IPS-18a (cell line): ENCODE measurements around the gene AMMECR1L.
"Not testable (repeated sequence)": the region's sequence is repeated elsewhere in the genome, so short reads cannot be mapped to it uniquely, and the experiment has no call there.

Experiments used
- H3K27ac ChIP-seq: one replicate; pipeline ENCODE4 v1.5.1; 2013; ENCODE audit warnings: low read length
- H3K27me3 ChIP-seq: one replicate; pipeline ENCODE4 v1.6.1; 2013; ENCODE audit warnings: mild to moderate bottlenecking, low read length; ENCODE audit not compliant: control insufficient read depth, insufficient read depth
- H3K36me3 ChIP-seq: one replicate; pipeline ENCODE4 v1.6.1; 2013; ENCODE audit warnings: low read depth, low read length; ENCODE audit not compliant: control insufficient read depth
- H3K4me1 ChIP-seq: one replicate; pipeline ENCODE4 v1.6.1; 2013; ENCODE audit warnings: low read depth, low read length; ENCODE audit not compliant: control insufficient read depth
- H3K4me3 ChIP-seq: one replicate; pipeline ENCODE4 v1.5.1; 2013; ENCODE audit warnings: low read length
- H3K9ac ChIP-seq: one replicate; pipeline ENCODE4 v1.6.1; 2013; ENCODE audit warnings: mild to moderate bottlenecking, low read length, moderate library complexity
- H3K9me3 ChIP-seq: one replicate; pipeline ENCODE4 v1.6.1; 2013; ENCODE audit warnings: low read depth, low read length; ENCODE audit not compliant: control insufficient read depth

Gene AMMECR1L

GRCh38 chr2:127884861-127885740 is 655 bp downstream of the AMMECR1L start:
- Histone ChIP-seq H3K4me3 (peak overlapping the region; percentile 71), H3K4me1 (peaks cover 14% of the 10 kb centered on the region), H3K9ac (peak overlapping the region; percentile 52), H3K36me3 (peaks cover 27% of the 10 kb centered on the region)
- H3K27me3 ChIP-seq, H3K9me3 ChIP-seq, H3K27ac ChIP-seq: not testable (repeated sequence)

- Histone ChIP-seq H3K27me3 (no peaks in the 10 kb centered on the region), H3K4me3 (peak overlapping the region; percentile 71), H3K4me1 (peaks cover 14% of the 10 kb centered on the region), H3K9ac (peak overlapping the region; percentile 52), H3K36me3 (peaks cover 34% of the 10 kb centered on the region), H3K9me3 (no peaks in the 10 kb centered on the region), H3K27ac (no peak overlapping the region)
These were observed 1.3 kb downstream of the AMMECR1L start for GRCh38 chr2:127884436-127884835.

- peaks cover 38% of the 10 kb centered on the region for H3K36me3 ChIP-seq
- H3K4me3 ChIP-seq = no peak overlapping the region
- H3K4me1 ChIP-seq = peaks cover 14% of the 10 kb centered on the region
- no peak overlapping the region for H3K9ac ChIP-seq
- no peaks in the 10 kb centered on the region for H3K27me3 ChIP-seq
- no peak overlapping the region for H3K27ac ChIP-seq
- no peaks in the 10 kb centered on the region for H3K9me3 ChIP-seq
These were observed 5.9 kb downstream of the AMMECR1L start for GRCh38 chr2:127879899-127880298.

- Histone ChIP-seq H3K4me3 (no peak overlapping the region), H3K9me3 (no peaks in the 10 kb centered on the region), H3K27me3 (no peaks in the 10 kb centered on the region), H3K4me1 (no peaks in the 10 kb centered on the region), H3K36me3 (peaks cover 40% of the 10 kb centered on the region), H3K9ac (no peak overlapping the region), H3K27ac (no peak overlapping the region)
These were observed 8.1 kb downstream of the AMMECR1L start for GRCh38 chr2:127877626-127878025.

GRCh38 chr2:127877136-127877535 is 8.6 kb downstream of the AMMECR1L start:
- H3K4me1 ChIP-seq = no peaks in the 10 kb centered on the region
- H3K27me3 ChIP-seq = no peaks in the 10 kb centered on the region
- H3K9me3 ChIP-seq = no peaks in the 10 kb centered on the region
- no peak overlapping the region for H3K9ac ChIP-seq
- H3K27ac ChIP-seq = no peak overlapping the region
- peaks cover 39% of the 10 kb centered on the region for H3K36me3 ChIP-seq
- no peak overlapping the region for H3K4me3 ChIP-seq

GRCh38 chr2:127874378-127875269 is 11.1 kb downstream of the AMMECR1L start:
- no peak overlapping the region for H3K27ac ChIP-seq
- H3K36me3 ChIP-seq = peaks cover 35% of the 10 kb centered on the region
- H3K27me3 ChIP-seq = no peaks in the 10 kb centered on the region
- no peak overlapping the region for H3K4me3 ChIP-seq
- no peaks in the 10 kb centered on the region for H3K9me3 ChIP-seq
- no peaks in the 10 kb centered on the region for H3K4me1 ChIP-seq
- H3K9ac ChIP-seq = no peak overlapping the region

- Histone ChIP-seq H3K4me3 (no peak overlapping the region), H3K36me3 (peaks cover 37% of the 10 kb centered on the region), H3K27me3 (no peaks in the 10 kb centered on the region), H3K4me1 (no peaks in the 10 kb centered on the region), H3K9ac (no peak overlapping the region), H3K9me3 (no peaks in the 10 kb centered on the region), H3K27ac (no peak overlapping the region)
These were observed 12.0 kb downstream of the AMMECR1L start for GRCh38 chr2:127873707-127874303.

- H3K9ac ChIP-seq = no peak overlapping the region
- H3K36me3 ChIP-seq = peaks cover 49% of the 10 kb centered on the region
- no peak overlapping the region for H3K4me3 ChIP-seq
- H3K27ac ChIP-seq = no peak overlapping the region
- H3K4me1 ChIP-seq = no peaks in the 10 kb centered on the region
- H3K9me3 ChIP-seq = no peaks in the 10 kb centered on the region
- no peaks in the 10 kb centered on the region for H3K27me3 ChIP-seq
These were observed 13.4 kb downstream of the AMMECR1L start for GRCh38 chr2:127872354-127872753.

GRCh38 chr2:127865926-127866325 is 19.8 kb downstream of the AMMECR1L start:
- Histone ChIP-seq H3K4me1 (no peaks in the 10 kb centered on the region), H3K9me3 (no peaks in the 10 kb centered on the region), H3K27me3 (no peaks in the 10 kb centered on the region), H3K27ac (no peak overlapping the region), H3K9ac (no peak overlapping the region), H3K4me3 (no peak overlapping the region), H3K36me3 (peaks cover 65% of the 10 kb centered on the region)

- Histone ChIP-seq H3K36me3 (peaks cover 59% of the 10 kb centered on the region), H3K9me3 (no peaks in the 10 kb centered on the region), H3K4me3 (no peak overlapping the region), H3K27me3 (no peaks in the 10 kb centered on the region), H3K27ac (no peak overlapping the region), H3K4me1 (peaks cover 10% of the 10 kb centered on the region), H3K9ac (no peak overlapping the region)
These were observed 20.9 kb downstream of the AMMECR1L start for GRCh38 chr2:127864877-127865276.

GRCh38 chr2:127862228-127862627 is 23.5 kb downstream of the AMMECR1L start:
- H3K9me3 ChIP-seq = no peaks in the 10 kb centered on the region
- peaks cover 12% of the 10 kb centered on the region for H3K4me1 ChIP-seq
- H3K27ac ChIP-seq = no peak overlapping the region
- H3K27me3 ChIP-seq = no peaks in the 10 kb centered on the region
- H3K4me3 ChIP-seq = no peak overlapping the region
- H3K36me3 ChIP-seq = peaks cover 37% of the 10 kb centered on the region
- no peak overlapping the region for H3K9ac ChIP-seq
